ENCODE data around the gene KRTAP5-5.
A peak's percentile ranks its signal among the peaks of the same experiment; 100 is the strongest.
"Not testable (repeated sequence)": the region's sequence is repeated elsewhere in the genome, so short reads cannot be mapped to it uniquely, and the experiment has no call there.

The KRTAP5-5 gene

GRCh38 chr11:1643146-1643690 lies 13.6 kb downstream of the KRTAP5-5 start:
- no peak for DNase-seq

- no peak for DNase-seq
Observed at GRCh38 chr11:1644601-1645356, 15.2 kb downstream of the KRTAP5-5 start.

- no peak for DNase-seq
Observed at GRCh38 chr11:1645357-1645821, 15.8 kb downstream of the KRTAP5-5 start.

GRCh38 chr11:1646540-1646939 lies 17.0 kb downstream of the KRTAP5-5 start:
- DNase-seq = not testable (repeated sequence)

GRCh38 chr11:1647901-1648652 lies 18.5 kb downstream of the KRTAP5-5 start:
- no peak for DNase-seq

GRCh38 chr11:1648653-1649420 lies 19.3 kb downstream of the KRTAP5-5 start:
- no peak for DNase-seq

GRCh38 chr11:1650034-1650917 lies 20.7 kb downstream of the KRTAP5-5 start:
- DNase-seq = no peak

GRCh38 chr11:1650918-1651262 lies 21.3 kb downstream of the KRTAP5-5 start:
- no peak for DNase-seq

GRCh38 chr11:1651411-1651980 lies 21.9 kb downstream of the KRTAP5-5 start:
- peak in 1 of 2 experiments; percentile 25 for DNase-seq

GRCh38 chr11:1652026-1652425 lies 22.5 kb downstream of the KRTAP5-5 start:
- DNase-seq = no peak

- no peak for DNase-seq
Observed at GRCh38 chr11:1652442-1652770, 22.8 kb downstream of the KRTAP5-5 start.

GRCh38 chr11:1652771-1653540 lies 23.4 kb downstream of the KRTAP5-5 start:
- peak in 1 of 2 experiments; percentile 36 for DNase-seq

GRCh38 chr11:1653541-1654387 lies 24.2 kb downstream of the KRTAP5-5 start:
- no peak for DNase-seq

- DNase-seq = no peak
Observed at GRCh38 chr11:1654388-1655167, 25.0 kb downstream of the KRTAP5-5 start.

- no peak for DNase-seq
Observed at GRCh38 chr11:1655168-1656060, 25.8 kb downstream of the KRTAP5-5 start.

GRCh38 chr11:1656061-1656441 lies 26.5 kb downstream of the KRTAP5-5 start:
- DNase-seq = no peak

GRCh38 chr11:1656670-1657069 lies 27.1 kb downstream of the KRTAP5-5 start:
- no peak for DNase-seq

- no peak for DNase-seq
Observed at GRCh38 chr11:1659506-1659905, 29.9 kb downstream of the KRTAP5-5 start.

Data from NCI-H524 (cell line).